SK-N-SH treated with all-trans-retinoic acid at 6 μM for 48 hours (cell line): Measurements from ENCODE around the gene APBA2.

Experiments
- ATAC-seq: fragments of 200-7000 bp; cut with Tn5 transposase; 3 replicates; pipeline ENCODE4 v1.9.1; 2020; ENCODE audit warnings: mild to moderate bottlenecking, moderate library complexity
- ARNTL ChIP-seq: fragments of 450-650 bp; formaldehyde crosslinking; IDR thresholded peaks from 2 replicates; pipeline ENCODE4 v1.5.0; 2020; ENCODE audit warnings: low read depth, mild to moderate bottlenecking, moderate library complexity, borderline replicate concordance
- BACH2 ChIP-seq: fragments of 250-450 bp; sonication (Bioruptor Pico); IDR thresholded peaks from 2 replicates; pipeline ENCODE4 v1.9.0; 2021; ENCODE audit warnings: mild to moderate bottlenecking, borderline replicate concordance
- CREB5 ChIP-seq: fragments of 250-450 bp; sonication (Bioruptor Pico); IDR thresholded peaks from 2 replicates; pipeline ENCODE4 v1.5.1; 2020; ENCODE audit warnings: low read depth, mild to moderate bottlenecking, moderate library complexity
- CSDC2 ChIP-seq: fragments of 250-450 bp; sonication (Bioruptor Pico); IDR thresholded peaks from 2 replicates; pipeline ENCODE4 v1.5.0; 2020; ENCODE audit warnings: mild to moderate bottlenecking, moderate library complexity
- GLIS3 ChIP-seq: fragments of 250-450 bp; sonication (Bioruptor Pico); IDR thresholded peaks from 2 replicates; pipeline ENCODE4 v1.5.0; 2020; ENCODE audit warnings: mild to moderate bottlenecking, moderate library complexity
- ISL1 ChIP-seq: fragments of 250-450 bp; sonication (Bioruptor Pico); IDR thresholded peaks from 2 replicates; pipeline ENCODE4 v2.1.2; 2022; ENCODE audit warnings: mild to moderate bottlenecking, moderate library complexity
- OSR1 ChIP-seq: fragments of 250-450 bp; sonication (Bioruptor Pico); IDR thresholded peaks from 2 replicates; pipeline ENCODE4 v1.8.0; 2022; ENCODE audit warnings: moderate library complexity, mild to moderate bottlenecking, inconsistent platforms
- PPARA ChIP-seq: fragments of 250-450 bp; sonication (Bioruptor Pico); IDR thresholded peaks from 2 replicates; pipeline ENCODE4 v1.5.0; 2020; ENCODE audit warnings: mild to moderate bottlenecking, borderline replicate concordance
- RARB ChIP-seq: fragments of 250-450 bp; sonication (Bioruptor Pico); IDR thresholded peaks from 2 replicates; pipeline ENCODE4 v1.8.0; 2021; ENCODE audit warnings: mild to moderate bottlenecking, moderate library complexity
- SNAI2 ChIP-seq: fragments of 250-450 bp; sonication (Bioruptor Pico); IDR thresholded peaks from 2 replicates; pipeline ENCODE4 v1.5.0; 2020; ENCODE audit warnings: mild to moderate bottlenecking, moderate library complexity
- TCF4 ChIP-seq: fragments of 250-450 bp; sonication (Bioruptor Pico); IDR thresholded peaks from 2 replicates; pipeline ENCODE4 v1.8.0; 2021; ENCODE audit warnings: mild to moderate bottlenecking, moderate library complexity, borderline replicate concordance
- ZC3H10 ChIP-seq: fragments of 250-450 bp; sonication (Bioruptor Pico); IDR thresholded peaks from 2 replicates; pipeline ENCODE4 v1.5.1; 2021; ENCODE audit warnings: mild to moderate bottlenecking, moderate library complexity
- ZFP3 ChIP-seq: fragments of 250-450 bp; sonication (Bioruptor Pico); IDR thresholded peaks from 2 replicates; pipeline ENCODE4 v1.5.0; 2020; ENCODE audit warnings: mild to moderate bottlenecking, moderate library complexity
- ZFP30 ChIP-seq: fragments of 450-650 bp; formaldehyde crosslinking; IDR thresholded peaks from 2 replicates; pipeline ENCODE4 v1.5.0; 2022; ENCODE audit warnings: mild to moderate bottlenecking, moderate library complexity
- ZNF565 ChIP-seq: fragments of 450-650 bp; formaldehyde crosslinking; conservative IDR thresholded peaks from 2 replicates; pipeline ENCODE4 v1.5.0; 2020; ENCODE audit warnings: low read depth, mild to moderate bottlenecking, moderate library complexity
- ZNF8 ChIP-seq: fragments of 450-650 bp; formaldehyde crosslinking; IDR thresholded peaks from 2 replicates; pipeline ENCODE4 v1.5.0; 2020; ENCODE audit warnings: mild to moderate bottlenecking, moderate library complexity
- TF ChIP-seq, protein P1 (sequence below): fragments of 250-450 bp; sonication (Bioruptor Pico); IDR thresholded peaks from 2 replicates; pipeline ENCODE4 v1.5.0; 2020; ENCODE audit warnings: mild to moderate bottlenecking, moderate library complexity
- TF ChIP-seq, protein P2 (sequence below): fragments of 250-450 bp; sonication (Bioruptor Pico); IDR thresholded peaks from 2 replicates; pipeline ENCODE4 v1.5.1; 2021; ENCODE audit warnings: mild to moderate bottlenecking, moderate library complexity
- TF ChIP-seq, protein P3 (sequence below): fragments of 250-450 bp; sonication (Bioruptor Pico); IDR thresholded peaks from 2 replicates; pipeline ENCODE4 v1.8.0; 2021; ENCODE audit warnings: low read depth, mild to moderate bottlenecking, moderate library complexity, borderline replicate concordance
- TF ChIP-seq, protein P4 (sequence below): fragments of 250-450 bp; sonication (Bioruptor Pico); IDR thresholded peaks from 2 replicates; pipeline ENCODE4 v1.8.0; 2020; ENCODE audit warnings: mild to moderate bottlenecking, moderate library complexity, borderline replicate concordance

APBA2 gene

DNA sequence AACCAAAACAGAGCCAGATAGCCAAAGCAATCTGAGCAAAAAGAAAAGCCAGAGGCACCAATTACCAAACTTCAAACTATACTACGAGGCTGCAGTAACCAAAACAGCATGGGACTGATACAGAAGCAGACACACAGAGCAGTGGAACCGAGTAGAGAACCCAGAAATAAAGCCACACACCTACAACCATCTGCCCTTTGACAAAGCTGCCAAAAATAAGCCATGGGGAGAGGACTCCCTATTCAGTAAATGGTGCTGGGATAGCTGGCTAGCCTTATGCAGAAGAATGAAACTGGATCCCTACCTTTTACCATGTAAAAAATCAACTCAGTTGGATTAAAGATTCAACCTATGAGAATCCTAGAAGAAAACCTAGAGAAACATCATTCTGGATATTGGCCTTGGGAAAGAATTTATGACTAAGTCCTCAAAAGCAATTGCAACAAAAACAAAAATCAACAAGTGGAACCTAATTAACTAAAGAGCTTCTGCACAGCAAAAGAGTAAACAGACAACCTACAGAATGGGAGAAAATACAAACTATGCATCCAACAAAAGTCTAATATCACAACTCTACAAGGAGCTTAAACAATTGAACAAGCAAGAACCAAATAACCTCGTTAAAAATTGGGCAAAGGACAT is 95.1 kb downstream of the APBA2 start:
- no peak for TF ChIP-seq CSDC2 (CRISPR knock-in tag)
- no peak for TF ChIP-seq ZFP3 (CRISPR knock-in tag)
- TF ChIP-seq, protein P1, sequence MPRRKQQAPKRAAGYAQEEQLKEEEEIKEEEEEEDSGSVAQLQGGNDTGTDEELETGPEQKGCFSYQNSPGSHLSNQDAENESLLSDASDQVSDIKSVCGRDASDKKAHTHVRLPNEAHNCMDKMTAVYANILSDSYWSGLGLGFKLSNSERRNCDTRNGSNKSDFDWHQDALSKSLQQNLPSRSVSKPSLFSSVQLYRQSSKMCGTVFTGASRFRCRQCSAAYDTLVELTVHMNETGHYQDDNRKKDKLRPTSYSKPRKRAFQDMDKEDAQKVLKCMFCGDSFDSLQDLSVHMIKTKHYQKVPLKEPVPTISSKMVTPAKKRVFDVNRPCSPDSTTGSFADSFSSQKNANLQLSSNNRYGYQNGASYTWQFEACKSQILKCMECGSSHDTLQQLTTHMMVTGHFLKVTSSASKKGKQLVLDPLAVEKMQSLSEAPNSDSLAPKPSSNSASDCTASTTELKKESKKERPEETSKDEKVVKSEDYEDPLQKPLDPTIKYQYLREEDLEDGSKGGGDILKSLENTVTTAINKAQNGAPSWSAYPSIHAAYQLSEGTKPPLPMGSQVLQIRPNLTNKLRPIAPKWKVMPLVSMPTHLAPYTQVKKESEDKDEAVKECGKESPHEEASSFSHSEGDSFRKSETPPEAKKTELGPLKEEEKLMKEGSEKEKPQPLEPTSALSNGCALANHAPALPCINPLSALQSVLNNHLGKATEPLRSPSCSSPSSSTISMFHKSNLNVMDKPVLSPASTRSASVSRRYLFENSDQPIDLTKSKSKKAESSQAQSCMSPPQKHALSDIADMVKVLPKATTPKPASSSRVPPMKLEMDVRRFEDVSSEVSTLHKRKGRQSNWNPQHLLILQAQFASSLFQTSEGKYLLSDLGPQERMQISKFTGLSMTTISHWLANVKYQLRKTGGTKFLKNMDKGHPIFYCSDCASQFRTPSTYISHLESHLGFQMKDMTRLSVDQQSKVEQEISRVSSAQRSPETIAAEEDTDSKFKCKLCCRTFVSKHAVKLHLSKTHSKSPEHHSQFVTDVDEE (CRISPR knock-in tag): no peak
- no peak for TF ChIP-seq PPARA
- no peak for TF ChIP-seq ZC3H10 (CRISPR knock-in tag)
- no peak for TF ChIP-seq ZNF8 (CRISPR knock-in tag)
- TF ChIP-seq, protein P2, sequence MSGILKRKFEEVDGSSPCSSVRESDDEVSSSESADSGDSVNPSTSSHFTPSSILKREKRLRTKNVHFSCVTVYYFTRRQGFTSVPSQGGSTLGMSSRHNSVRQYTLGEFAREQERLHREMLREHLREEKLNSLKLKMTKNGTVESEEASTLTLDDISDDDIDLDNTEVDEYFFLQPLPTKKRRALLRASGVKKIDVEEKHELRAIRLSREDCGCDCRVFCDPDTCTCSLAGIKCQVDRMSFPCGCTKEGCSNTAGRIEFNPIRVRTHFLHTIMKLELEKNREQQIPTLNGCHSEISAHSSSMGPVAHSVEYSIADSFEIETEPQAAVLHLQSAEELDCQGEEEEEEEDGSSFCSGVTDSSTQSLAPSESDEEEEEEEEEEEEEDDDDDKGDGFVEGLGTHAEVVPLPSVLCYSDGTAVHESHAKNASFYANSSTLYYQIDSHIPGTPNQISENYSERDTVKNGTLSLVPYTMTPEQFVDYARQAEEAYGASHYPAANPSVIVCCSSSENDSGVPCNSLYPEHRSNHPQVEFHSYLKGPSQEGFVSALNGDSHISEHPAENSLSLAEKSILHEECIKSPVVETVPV (CRISPR knock-in tag): no peak
- no peak for TF ChIP-seq ZFP30 (CRISPR knock-in tag)
- no peak for TF ChIP-seq OSR1 (CRISPR knock-in tag)
- no peak for TF ChIP-seq ISL1 (CRISPR knock-in tag)
- TF ChIP-seq, protein P3, sequence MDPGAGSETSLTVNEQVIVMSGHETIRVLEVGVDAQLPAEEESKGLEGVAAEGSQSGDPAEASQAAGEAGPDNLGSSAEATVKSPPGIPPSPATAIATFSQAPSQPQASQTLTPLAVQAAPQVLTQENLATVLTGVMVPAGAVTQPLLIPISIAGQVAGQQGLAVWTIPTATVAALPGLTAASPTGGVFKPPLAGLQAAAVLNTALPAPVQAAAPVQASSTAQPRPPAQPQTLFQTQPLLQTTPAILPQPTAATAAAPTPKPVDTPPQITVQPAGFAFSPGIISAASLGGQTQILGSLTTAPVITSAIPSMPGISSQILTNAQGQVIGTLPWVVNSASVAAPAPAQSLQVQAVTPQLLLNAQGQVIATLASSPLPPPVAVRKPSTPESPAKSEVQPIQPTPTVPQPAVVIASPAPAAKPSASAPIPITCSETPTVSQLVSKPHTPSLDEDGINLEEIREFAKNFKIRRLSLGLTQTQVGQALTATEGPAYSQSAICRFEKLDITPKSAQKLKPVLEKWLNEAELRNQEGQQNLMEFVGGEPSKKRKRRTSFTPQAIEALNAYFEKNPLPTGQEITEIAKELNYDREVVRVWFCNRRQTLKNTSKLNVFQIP: no peak
- no peak for TF ChIP-seq CREB5
- TF ChIP-seq SNAI2 (CRISPR knock-in tag): no peak
- TF ChIP-seq ZNF565 (CRISPR knock-in tag): no peak
- no peak for TF ChIP-seq BACH2 (CRISPR knock-in tag)
- no peak for TF ChIP-seq RARB (CRISPR knock-in tag)
- no peak for TF ChIP-seq GLIS3 (CRISPR knock-in tag)
- TF ChIP-seq, protein P4, sequence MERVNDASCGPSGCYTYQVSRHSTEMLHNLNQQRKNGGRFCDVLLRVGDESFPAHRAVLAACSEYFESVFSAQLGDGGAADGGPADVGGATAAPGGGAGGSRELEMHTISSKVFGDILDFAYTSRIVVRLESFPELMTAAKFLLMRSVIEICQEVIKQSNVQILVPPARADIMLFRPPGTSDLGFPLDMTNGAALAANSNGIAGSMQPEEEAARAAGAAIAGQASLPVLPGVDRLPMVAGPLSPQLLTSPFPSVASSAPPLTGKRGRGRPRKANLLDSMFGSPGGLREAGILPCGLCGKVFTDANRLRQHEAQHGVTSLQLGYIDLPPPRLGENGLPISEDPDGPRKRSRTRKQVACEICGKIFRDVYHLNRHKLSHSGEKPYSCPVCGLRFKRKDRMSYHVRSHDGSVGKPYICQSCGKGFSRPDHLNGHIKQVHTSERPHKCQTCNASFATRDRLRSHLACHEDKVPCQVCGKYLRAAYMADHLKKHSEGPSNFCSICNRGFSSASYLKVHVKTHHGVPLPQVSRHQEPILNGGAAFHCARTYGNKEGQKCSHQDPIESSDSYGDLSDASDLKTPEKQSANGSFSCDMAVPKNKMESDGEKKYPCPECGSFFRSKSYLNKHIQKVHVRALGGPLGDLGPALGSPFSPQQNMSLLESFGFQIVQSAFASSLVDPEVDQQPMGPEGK (CRISPR knock-in tag): no peak
- no peak for ATAC-seq

DNA sequence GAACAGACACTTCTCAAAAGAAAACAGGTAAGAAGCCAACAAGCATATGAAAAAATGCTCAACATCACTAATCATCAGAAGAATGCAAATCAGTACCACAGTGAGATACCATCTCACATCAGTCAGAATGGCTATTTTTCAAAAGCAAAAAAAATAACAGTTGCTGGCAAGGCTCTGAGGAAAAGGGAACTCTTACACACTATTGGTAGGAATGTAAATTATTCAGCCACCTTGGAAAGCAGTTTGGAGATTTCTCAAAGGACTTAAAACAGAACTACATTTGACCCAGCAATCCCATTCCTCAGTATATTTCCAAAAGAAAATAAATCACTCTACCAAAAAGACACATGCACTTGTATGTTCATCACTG is 95.6 kb downstream of the APBA2 start:
- TF ChIP-seq GLIS3 (CRISPR knock-in tag) (no peak), TCF4 (CRISPR knock-in tag) (no peak), ARNTL (CRISPR knock-in tag) (no peak)
- TF ChIP-seq, protein P3: no peak
- ATAC-seq: no peak

- no peak for ATAC-seq
- TF ChIP-seq ZNF565 (CRISPR knock-in tag) (no peak), ZFP30 (CRISPR knock-in tag) (no peak), RARB (CRISPR knock-in tag) (no peak), ZC3H10 (CRISPR knock-in tag) (no peak)
- TF ChIP-seq, protein P3: no peak
These were observed 96.1 kb downstream of the APBA2 start for GRCh38 chr15:28981921-28982320.
